Left colon (tissue), 2 donors: ENCODE data around the gene BTBD16. TPM values are rescaled to one million over a fixed set of nuclear protein-coding genes. Genes with fewer than 3 reads are reported as not detected.

Experiments
- ATAC-seq: fragments of 200-7000 bp; cut with Tn5 transposase; one replicate; pipeline ENCODE4 v1.9.1; 2020; ENCODE audit warnings: mild to moderate bottlenecking, moderate library complexity
- DNase-seq, 2 donors: peaks; one replicate each; pipeline ENCODE4 v3.0.0-alpha.2; 2020
- intact Hi-C, 2 donors: fragments of 100-400 bp; cut with DNase I in 1 of 2; cut with micrococcal nuclease in 1 of 2; formaldehyde crosslinking; loops; one replicate each; pipeline versions ENCODE4 v1.11.2 to v1.14.0; 2022; cut with DNase I, micrococcal nuclease
- total RNA-seq, 2 donors: library from RNA; stranded (reverse); fragmentation: NEBNext Ultra II Directional; extraction: Animal tissue kit (Norgen Biotek cat#: 25700); gene quantifications; one replicate each; pipeline ENCODE4 v1.2.1, GENCODE V29; 2021
- donor health status: DM: no; HTN: no; CAD: no.
- donor health status: DM: yes; HTN: yes; CAD: no.

The BTBD16 gene
- total RNA-seq, 2 donors from 2014 or later, result 0.14 to 0.15 TPM

DNA sequence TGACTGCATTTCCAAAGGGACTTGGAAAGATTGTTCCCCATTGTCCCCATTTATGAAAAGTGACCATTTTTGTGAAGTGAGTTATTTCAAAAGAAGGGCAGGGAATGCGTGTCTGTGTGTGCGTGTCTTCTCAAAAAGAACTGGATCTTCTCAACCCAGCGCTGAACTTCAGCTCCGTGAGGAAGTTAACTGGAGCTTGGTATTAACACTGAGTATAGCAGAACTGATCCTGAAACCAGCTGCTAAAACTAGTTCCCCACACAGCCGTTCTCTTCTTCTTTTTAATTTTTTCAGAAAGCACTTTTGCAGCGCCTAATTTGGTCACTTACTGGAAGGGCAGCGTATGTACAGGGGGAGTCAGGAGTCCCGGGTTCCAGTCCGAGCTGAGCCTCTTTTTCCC, 57.6 kb downstream of the BTBD16 start:
- intact Hi-C loops, result no loop called here
- DNase-seq, result no peak
- ATAC-seq, result no peak

DNA sequence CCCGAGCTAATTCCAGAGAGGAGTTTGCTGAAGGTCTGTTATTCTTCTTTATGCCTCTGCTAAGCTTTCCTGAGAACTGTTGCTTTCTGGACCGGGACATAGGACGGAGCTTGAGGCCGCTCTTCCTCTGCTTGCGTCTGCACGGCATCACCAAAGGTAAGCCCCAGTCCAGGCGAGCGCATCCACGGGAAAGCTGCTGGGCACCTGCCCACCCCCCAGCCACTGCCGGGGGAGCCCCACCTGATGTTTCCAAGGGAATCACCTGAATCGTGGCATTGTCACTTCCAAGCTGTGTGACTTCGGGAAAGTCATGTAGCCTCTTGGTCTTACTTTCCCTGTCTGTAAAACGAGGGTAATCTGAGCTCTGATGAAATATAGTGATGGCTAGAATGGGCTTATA, 58.3 kb downstream of the BTBD16 start:
- intact Hi-C loops, result no loop called here
- ATAC-seq, result no peak
- DNase-seq, result no peak

DNA sequence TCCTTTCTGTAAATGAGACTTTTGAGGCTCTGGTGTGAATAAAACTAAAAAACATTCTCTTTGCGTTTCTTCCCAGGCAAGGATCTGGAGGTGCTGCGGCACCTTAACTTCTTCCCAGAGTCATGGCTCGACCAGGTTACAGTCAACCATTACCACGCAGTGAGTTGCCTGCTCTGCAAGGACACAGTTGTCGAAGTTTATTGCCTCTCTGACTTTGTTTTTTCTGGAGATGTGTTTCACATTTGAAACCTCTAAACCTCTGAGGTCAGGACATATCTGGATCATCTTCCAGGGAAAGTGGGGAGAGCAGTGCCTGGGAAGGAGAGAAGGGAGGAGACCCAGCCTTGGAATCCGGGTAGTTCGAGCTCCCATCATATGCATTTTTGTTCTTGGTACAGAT, 60.0 kb downstream of the BTBD16 start:
- DNase-seq (no peak), ATAC-seq (peak; percentile 28)
- intact Hi-C loops, result no loop called here

DNA sequence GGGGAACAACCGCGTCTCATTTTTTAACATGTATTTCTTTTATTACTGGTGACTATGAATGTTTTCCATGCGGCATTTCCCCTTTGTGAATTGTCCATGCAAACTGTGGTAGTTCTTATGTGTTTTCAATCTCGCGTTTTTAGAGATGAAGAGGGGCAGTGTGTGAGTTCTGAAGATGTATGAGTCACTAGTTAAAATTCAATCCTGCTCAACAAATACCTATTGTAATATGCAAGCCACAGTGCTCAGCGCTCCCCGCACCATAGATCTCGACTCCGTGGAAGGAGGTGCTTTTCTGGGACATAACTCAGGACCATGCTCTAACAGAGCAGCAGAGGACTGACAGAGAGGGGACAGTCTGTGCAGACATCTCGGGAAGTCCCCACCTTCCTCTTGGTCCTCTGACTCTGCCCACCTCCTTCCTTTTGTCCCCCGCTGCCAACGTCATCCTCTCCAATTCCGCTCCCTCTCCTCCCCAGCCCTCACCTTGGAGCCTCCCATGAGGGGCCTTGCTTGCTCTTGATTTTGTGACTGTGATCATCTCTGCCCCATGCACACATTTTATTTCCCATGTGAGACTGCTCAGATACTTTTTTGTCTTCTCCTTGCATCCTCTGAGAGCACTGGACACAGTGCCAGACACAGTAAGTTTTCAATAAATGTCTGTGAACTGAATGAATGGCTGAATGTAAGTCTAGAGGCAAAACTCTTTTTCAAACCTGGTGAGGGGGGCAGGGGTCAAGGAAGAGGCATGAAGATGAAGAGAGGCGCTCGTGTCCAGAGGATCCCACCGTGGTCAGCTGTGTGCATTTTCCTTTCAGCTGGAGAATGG, 60.7 kb downstream of the BTBD16 start:
- DNase-seq, result no peak
- ATAC-seq, result peak; percentile 69
- intact Hi-C loops, result no loop called here

DNA sequence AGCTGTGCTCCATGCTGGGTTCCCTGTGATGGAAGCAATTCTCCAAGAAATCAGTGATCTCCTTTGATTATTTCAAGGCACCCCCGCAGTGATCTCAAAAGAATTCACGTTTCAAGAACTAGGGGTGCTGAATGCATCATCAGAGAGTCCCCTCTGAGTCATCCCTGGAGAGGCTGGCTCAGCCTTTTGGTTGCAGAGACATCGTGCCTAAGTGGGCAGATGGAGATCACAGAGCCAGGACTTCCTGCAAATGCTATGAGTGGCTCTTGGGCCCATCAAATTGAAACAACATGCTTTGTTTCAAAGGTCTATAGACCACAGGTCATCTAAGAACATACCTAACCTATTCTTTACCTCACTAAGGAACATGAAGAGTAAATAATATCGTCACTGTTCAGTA, 61.9 kb downstream of the BTBD16 start:
- intact Hi-C loops, result no loop called here
- DNase-seq, result no peak
- ATAC-seq, result peak; percentile 43

DNA sequence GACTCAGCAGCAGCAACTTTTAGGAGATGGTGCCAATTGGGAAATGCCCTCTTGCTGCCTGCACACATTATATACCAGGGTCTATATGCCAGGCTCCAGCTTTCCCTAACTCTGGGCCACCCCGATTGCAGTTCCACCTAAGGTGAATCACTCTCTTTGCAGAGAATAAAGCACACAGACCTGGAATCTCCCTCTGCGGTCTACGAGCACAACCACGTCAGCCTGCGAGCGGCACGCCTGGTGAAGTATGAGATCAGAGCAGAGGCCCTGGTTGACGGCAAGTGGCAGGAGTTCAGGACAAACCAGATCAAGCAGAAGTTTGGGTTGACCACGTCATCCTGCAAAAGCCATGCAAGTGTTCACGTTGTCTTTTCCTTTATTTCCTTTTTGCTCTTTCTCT, 65.2 kb downstream of the BTBD16 start:
- ATAC-seq, result no peak

DNA sequence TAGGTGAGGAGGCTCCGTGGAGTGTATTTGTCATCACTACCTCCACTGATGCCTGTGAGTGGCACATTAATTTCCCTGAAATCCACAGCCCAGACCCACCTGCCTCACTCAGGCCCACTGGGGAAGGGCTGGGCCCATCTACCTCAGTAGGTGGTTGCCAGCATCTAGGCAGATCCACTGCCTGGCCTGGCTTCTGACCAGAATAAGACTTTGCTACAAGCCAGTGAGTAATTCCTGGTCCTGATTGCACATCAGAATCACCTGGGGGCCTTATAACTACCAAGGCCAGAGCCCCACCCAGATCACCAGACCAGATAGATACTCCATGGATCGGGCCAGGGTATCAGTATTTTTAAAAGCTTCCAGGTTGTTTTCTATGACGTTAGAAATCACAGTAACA, 65.9 kb downstream of the BTBD16 start:
- DNase-seq, result no peak
- ATAC-seq, result no peak
- intact Hi-C loops, result no loop called here

More for the DNA sequence above, 65.2 kb downstream of the BTBD16 start:
- DNase-seq, result no peak
- intact Hi-C loops, result no loop called here

DNA sequence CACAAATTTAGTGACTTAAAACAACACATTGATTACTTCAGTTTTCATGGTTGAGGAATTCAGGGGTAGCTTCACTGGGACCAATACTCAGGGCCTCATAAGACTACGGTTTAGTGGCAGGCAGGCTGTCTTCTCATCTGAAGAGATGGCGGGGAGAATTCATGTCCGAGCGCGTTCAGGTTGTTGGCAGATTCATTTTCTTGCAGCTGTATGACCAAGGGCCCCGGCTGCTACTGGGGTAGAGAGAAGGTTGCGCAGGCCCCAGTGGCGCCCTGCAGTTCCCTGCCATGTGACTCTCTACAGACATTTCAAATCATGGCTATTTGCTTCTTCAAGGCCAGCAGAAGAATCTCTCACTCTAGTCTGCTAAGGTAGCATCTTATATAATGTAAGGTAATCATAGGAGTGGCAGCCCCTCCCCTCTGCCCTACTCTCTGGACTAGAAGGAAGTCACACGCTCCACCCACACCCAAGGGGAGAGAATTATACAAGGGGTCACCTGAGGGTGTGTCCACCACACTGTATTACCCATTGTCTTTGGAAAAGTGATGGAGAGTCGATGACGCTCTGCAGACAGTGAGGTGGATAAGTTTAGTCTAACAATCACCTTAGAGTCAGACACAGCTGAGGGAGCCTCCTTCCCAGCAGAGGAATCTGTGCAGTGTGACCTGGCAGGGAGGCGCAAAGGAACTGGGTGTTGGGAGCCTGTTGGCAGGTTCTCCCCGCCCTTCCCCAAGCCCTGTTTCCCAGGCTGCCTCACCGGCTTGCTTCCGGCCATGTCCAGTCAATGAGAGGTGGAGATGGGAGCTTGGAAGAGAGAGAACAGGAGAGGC, 67.7 kb downstream of the BTBD16 start:
- peak; percentile 74 for DNase-seq
- ATAC-seq, result peak; percentile 97

DNA sequence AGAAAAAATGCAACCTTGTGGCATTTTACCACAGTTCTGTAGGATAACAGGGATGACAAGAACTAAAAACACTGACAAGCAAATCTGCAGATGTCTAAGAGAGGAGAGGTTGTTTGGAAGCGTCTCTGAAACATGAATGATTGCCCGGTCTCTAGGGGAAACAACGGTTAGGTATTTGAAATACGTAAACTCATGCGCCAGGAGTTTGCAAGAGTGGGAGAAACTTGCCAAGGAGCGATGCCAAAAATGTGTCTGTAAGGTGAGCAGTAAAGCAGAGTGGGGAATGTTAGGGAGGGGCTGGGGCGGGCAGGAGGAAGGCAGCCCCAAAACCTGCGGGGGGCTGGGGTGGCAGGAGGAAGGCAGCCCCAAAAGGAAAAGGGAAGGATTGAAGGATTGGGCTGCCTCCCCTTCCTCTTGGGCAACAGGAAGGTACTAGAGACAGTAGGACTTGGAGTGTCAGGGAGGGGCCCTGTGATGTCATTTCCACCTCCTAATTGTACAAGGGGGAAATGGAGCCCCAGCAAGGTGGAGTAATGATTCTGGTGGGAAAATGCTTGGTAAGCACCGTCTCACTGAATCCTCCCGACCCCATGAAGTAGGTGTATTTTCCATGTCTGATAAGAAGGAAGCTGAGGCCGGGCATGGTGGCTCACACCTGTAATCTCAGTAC, 70.2 kb downstream of the BTBD16 start:
- ATAC-seq (no peak), DNase-seq (no peak)
- intact Hi-C loops, result loop anchor here in 1 of 2 donors (10.0 kb wide), 1 partner anchor 224 kb away; the partner anchor contains the start of gene DMBT1

More for the DNA sequence above, 67.7 kb downstream of the BTBD16 start:
- intact Hi-C loops, result no loop called here

DNA sequence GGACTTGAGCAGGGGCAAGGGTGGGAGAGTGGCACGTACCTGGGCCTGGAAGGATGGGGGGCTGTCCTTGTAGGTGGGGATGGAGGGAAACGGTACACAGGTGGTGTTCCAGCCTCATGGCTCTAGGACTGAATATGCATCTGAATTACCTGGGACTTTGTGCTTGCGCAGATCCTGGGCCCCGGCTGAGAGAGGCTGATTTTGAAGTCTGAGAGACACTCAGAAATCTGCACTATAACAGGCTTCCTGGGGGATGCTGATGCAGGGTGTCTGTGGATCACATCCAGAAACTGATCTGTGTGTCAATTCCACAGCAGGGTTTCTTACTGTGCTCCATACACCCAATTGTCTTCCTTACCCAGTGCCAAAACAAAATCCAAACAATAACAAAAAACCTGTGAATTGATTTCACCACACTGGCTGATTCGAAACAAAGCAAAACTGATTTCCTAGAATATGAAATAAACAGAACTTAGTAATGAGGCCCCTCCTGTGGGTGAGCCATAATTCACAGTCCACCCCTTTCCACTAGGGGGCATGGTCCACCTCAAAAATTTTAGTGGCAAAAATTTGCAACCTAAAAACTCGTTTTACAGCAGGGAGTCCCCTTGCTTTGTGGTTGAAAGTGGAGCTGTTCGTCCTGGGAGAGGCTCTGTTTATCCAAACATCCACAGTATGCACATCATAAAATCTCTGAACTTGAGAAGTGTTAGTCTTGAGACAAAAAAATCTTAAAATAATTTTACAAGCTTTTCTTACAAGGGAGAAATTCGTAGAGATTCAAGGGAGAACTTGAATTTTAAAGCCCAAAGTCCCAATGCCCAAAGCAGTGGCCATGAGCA, 71.4 kb downstream of the BTBD16 start:
- ATAC-seq (no peak), DNase-seq (peak in 1 of 2 donors; percentile 38)
- intact Hi-C loops, result loop anchor here in 1 of 2 donors (2.0 to 10.0 kb wide), 2 partner anchors 92 to 222 kb away; partner anchors contain the start of gene DMBT1

DNA sequence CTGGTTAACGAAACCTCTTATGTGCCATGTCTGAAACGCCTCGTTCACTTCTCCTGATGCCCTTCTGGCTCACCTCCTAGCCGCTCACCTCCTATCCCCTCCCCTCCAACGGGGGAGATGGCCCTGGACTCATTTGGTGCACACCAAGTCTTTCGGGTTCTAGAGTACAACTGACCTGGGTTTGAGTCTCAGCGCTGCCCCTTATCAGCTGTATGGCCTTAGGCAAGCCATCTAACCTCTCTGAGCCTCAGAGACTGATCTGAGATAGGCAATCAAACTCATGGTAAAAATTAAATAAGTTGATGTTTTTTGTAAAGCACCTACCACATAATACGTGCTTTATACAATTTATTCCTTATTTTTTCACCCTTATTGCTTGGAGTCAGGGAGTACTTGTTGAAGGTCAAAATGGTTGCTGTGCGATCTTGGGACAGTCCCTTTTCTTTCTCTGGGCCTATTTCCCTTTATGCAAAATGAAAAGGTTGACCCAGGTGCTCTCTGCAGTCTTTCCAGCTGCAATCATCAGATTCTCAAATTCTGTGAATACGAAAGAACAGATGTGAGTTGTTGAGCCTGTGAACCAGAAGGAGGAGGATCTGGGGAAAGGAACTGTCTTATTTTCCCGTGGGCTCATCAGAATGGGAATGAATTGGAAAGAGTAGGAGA, 72.2 kb downstream of the BTBD16 start:
- DNase-seq (no peak), ATAC-seq (no peak)
- intact Hi-C loops, result loop anchor here in 1 of 2 donors (2.0 to 10.0 kb wide), 2 partner anchors 92 to 222 kb away; partner anchors contain the start of gene DMBT1

DNA sequence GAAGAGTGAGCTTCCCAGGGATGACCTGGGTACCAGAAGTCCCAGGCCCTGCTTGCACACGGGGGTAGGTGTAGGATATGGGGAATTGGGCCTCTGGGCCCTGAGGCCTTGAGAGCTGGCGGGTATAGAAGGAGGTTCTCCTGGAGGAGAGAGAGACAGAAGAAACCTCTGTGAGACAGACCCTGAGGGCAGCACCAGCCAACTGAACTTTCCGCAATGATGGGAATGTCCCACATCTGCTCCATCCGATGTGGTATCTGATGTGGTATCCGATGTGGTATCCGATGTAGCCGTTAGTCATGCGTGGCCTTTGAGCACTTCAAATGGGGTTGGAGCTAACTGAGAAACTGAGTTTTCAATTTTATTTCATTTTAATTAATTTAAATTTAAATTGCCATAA, 72.8 kb downstream of the BTBD16 start:
- DNase-seq (no peak), ATAC-seq (no peak)
- intact Hi-C loops, result loop anchor here in 1 of 2 donors (2.0 to 10.0 kb wide), 2 partner anchors 91 to 221 kb away; partner anchors contain the start of gene DMBT1

DNA sequence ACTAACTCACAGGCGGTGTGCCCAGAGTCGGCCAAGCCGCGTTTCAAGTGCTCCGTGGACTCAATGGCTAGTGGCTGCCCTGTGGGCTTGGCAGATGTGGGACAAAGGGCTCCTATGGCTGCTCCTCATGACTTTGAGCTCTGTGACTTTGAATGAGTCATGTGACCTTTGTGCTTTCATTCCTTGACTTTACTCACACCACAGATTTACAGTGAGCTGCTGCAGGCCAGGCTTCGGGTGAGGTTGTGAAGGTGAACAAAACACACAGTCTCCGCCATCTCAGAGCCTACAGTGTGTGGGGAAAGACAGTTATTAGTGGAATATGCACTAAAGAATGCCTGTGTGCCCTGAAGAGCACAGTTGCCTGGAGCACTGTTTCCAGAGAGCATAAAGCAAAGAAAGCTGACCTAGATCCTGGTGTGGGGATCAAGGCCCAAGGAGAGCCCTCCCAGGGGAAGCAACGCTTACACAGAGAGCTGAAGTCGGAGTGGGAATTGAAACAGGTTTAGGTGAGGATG, 73.7 kb downstream of the BTBD16 start:
- peak; percentile 32 to 41 for DNase-seq
- intact Hi-C loops, result loop anchor here in 1 of 2 donors (10.0 kb wide), 1 partner anchor 220 kb away; the partner anchor contains the start of gene DMBT1
- ATAC-seq, result peak; percentile 88

DNA sequence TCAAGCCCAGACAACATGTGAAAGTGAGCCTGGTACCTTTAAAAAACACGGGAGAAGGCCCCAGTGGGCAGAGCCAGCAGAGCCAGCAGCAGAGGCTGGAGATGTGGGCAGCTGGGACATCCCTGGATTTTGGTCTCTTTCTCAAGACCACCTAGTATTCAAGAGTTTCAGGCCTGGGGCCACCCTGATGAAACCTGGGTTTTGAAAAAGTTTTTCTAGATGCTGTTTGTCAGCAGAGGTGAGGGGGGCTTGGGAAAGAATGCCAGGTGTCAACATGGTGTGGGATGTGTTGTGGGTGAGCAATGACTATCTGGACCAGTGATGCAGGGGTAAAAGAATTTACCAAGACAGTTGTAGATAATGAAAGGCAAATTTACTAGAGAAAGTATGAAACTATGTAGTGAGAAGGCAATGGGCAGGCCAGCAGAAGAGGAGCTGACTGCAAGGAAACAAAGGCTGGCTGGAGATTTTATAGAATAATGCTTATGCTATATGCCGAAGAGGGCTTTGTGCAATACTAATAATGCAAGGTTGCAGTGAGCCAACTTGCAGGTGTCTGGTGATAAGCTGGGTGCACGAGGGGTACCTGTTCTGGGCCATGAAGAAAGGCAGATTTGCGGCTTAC, 75.3 kb downstream of the BTBD16 start:
- intact Hi-C loops, result loop anchor here in 1 of 2 donors (10.0 kb wide), 1 partner anchor 218 kb away; the partner anchor contains the start of gene DMBT1
- no peak for ATAC-seq
- DNase-seq, result no peak

DNA sequence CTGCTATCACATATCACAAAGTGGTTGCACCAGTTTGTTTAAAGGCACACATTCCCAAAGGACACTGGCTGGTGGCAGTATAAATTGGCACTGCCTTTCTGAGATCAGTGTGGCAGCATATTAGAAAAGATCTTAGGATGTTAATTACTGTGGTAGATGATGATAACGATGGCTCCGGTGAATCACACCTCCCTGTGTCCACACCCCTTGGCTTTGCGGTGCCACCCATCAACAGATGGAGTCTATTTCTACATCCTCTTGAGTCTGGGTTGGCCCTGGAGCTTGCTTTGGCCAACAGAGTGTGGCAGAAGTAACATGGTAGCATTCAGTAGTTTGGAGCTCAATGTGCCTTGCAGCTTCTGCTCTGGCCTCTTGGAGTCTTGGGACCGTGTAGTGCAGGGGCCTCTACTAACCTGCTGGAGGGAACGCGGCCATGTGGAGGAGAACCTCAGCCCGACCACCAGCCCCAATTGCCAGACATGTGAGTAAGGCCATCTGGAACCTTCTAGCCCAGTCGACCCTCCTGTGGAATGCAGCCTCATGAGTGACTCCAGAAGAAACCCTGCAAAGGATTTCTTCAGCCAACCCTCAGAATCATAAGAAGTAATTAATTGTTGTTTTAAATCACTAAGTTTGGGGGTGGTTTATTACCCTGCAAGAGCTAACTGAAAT, 76.2 kb downstream of the BTBD16 start:
- DNase-seq (no peak), ATAC-seq (peak; percentile 57)
- intact Hi-C loops, result loop anchor here in 1 of 2 donors (10.0 kb wide), 1 partner anchor 217 kb away; the partner anchor contains the start of gene DMBT1

DNA sequence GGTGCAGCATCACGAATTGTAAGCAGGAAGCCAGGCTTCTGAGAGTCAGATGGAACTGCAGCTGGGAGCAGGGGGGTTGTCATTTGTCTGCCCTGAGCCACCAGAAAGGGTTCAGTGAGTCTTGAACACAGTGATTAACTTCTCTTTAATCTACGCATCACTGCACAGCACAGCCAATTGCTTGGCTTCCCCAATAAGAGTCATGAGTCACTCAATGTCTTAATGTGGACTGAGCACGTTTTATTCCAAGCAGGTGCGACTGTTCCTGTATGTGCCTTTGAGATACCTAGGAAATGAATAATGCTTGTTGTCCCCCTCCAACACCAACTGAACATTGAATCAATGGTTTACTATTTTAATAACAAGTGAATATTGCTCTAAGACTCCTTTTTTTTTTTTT, 77.4 kb downstream of the BTBD16 start:
- ATAC-seq, result no peak
- intact Hi-C loops, result loop anchor here in 1 of 2 donors (10.0 kb wide), 1 partner anchor 216 kb away; the partner anchor contains the start of gene DMBT1
- no peak for DNase-seq
